GM19452 (cell line): ENCODE results near the gene CHMP4B.
A peak's percentile ranks its signal among the peaks of the same experiment; 100 is the strongest.

Source experiments
- ATAC-seq: cut with Tn5 transposase; IDR thresholded peaks from one replicate; pipeline ENCODE4 v1.9.1; 2021; ENCODE audit not compliant: unreplicated experiment

The CHMP4B gene

GRCh38 chr20:33859751-33860150 lies 48.6 kb downstream of the CHMP4B start:
- no peak for ATAC-seq

DNA sequence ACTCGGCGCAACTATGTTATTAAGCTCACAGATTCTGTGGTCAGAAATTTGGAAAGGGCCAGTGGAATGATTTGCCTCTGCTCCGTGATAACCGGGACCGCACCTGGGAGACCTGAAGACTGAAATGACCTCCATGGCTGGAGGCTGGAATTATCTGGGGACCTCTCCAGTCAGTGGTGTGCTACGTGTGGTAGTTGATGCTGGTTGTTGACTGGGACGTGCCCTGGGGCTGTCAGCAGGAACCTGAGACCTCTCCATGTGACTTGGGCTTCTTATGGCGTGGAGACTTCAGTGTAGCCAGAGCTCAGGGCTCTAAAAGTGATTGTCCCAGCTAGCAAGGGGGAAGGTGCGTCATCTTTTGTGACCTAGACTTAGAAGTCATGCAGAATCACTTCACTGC lies 50.3 kb downstream of the CHMP4B start:
- ATAC-seq, result no peak

DNA sequence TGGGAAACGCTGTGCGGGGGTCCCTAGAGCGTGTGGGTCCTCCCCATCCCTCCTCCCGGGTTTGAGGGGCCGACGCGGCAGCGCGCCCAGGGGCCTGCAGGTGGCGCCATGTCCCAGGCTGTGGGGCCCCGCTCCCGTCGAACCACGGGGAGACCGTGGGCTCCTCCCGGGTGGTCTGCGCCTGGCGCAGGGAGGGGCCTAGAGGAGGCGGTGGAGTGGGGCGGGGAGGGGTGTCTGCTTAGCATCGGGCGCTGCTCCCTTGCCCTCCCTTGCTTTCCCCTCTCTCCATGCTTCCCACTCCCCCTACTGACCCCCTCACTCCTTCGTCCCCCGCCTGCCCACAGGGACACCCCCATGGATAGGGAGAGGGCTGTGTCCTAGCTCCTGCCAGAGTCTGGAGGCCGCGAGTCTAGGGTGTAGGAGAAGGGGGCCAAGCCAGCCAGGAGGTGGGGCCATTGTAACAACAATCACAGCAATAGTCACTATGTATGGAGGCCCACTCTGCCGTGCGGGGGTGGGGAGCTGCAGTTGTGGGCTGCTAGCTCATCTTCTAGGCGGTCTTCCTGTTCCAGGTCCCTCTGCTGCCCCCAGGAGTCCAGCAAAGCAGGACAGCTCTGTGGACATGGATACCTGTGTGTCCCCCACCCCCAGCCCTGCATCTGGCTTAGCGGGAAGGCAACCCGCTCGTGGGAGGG lies 51.7 kb downstream of the CHMP4B start:
- ATAC-seq, result no peak

DNA sequence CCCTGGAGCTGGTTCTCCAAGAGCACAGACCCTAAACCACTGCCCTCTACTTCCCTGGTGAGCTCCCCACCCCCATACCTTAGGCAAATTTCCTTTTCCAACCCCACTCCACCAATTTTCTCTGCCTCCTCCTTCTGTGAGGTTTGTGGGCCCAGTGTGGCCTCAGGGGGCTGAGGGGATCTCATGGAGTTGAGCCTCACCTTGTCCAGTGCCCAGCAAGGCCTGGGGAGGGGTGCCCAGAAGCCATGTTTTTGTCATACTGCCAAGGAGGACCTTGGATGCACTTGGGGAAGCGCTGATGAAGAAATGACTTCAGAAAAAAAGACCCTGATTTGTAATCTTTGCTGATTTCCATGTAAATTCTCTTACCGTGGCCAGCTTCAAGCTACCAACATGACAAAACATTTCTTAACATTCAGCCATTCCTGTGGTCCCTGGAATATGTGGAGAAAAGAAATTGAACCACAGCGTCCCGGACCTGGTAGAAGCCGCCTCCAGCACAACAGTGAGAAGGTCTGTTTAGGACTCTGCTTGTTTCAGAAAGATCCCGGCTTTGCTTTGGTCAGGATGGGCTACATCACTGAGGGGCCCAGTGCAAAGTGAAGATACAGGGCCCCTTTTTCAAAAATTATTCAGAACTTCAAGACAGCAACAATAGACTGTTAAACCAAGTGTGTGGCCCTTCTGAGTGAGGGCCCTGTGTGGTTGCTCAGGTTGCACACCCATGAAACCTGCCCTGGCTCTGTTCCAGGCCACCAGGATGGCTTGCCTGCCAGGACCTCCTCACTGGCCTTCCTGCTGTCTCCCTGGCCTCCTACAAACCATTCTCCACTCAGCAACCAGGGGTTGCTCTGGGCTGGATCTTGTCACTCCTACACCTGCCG lies 52.5 kb downstream of the CHMP4B start:
- no peak for ATAC-seq

GRCh38 chr20:33864324-33864963 lies 53.3 kb downstream of the CHMP4B start:
- ATAC-seq, result no peak

- no peak for ATAC-seq
Measured at GRCh38 chr20:33865761-33866370, 54.7 kb downstream of the CHMP4B start.

GRCh38 chr20:33866398-33867100 lies 55.4 kb downstream of the CHMP4B start:
- ATAC-seq, result no peak

GRCh38 chr20:33868042-33868441 lies 56.9 kb downstream of the CHMP4B start:
- ATAC-seq, result no peak

DNA sequence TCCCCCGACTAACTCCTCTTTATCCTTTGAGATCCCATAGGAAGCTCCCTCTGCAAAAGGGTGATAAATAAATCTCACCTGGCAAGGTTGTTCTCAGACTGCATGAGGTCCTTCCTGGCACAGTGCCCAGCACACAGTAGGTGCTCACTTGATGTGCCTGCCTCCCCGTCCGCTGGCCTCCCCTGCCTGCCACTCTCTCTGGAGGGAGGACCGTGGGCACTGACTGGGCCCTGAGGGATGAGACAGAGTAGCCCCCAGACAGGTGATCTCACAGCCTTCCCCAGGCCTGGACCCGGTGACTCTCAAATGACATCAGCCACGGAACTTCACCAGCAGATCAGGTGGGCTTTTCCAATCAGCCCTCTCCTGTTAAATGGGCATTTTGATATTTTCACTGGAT lies 57.4 kb downstream of the CHMP4B start:
- no peak for ATAC-seq

DNA sequence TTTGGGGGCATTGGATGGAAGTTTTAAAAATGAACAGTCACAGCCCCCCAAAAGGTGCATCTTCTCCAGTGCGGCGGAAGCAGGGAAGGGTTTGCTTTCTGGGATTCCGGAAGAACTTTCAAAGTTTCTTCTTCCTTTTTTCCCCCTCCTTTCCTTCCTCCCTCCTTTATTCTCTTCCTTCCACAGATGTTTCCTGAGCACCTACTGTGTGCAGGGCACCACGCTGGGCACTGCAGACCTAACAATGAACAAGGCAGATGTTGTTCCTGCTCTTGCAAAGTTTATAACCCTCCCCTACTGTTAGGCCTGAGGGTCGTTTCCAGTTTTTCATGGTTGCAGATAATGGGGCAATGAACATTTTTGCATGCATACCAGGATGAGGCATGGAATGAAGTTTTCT lies 58.1 kb downstream of the CHMP4B start:
- no peak for ATAC-seq

DNA sequence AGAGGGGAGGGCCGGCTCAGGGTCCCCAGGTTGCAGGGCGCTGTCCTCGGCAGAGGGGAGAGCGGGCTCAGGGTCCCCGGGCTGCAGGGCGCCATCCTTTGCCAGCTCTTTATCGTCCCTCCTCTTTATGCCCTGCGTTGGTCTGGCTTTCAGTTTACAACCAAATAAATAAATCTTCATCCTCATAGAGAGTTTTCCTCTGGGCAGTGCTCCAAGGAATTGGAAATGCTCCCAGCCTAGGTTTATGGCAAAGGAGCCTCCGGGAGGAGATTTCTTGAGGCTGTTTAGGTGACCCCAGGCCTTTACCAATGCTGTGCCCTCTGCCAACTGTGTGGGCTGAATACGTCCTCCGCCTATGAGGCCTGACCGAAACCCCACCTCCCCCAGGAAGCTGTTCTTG lies 60.2 kb downstream of the CHMP4B start:
- ATAC-seq, result no peak

DNA sequence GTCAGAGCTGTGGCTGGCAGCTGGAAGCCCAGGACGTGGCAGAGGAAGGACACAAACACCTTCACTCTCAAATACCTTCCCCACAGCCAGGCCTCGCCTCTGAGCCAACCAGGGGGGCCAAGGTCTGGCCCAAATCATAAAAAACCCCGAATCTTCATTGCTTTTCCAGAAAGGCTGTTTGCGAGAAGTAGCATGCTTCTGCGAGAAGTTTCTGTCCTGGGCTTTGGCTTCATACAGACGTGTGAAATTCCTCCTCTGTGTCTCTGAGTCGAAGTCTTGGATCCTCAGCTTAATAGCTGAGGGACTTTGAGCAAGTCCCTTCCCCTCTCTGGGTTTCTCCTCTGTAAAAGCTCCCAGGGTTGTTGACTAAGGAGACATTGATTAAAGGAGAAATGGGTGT lies 63.0 kb downstream of the CHMP4B start:
- ATAC-seq, result no peak

GRCh38 chr20:33875055-33875454 lies 63.9 kb downstream of the CHMP4B start:
- no peak for ATAC-seq

GRCh38 chr20:33875534-33876026 lies 64.4 kb downstream of the CHMP4B start:
- no peak for ATAC-seq

DNA sequence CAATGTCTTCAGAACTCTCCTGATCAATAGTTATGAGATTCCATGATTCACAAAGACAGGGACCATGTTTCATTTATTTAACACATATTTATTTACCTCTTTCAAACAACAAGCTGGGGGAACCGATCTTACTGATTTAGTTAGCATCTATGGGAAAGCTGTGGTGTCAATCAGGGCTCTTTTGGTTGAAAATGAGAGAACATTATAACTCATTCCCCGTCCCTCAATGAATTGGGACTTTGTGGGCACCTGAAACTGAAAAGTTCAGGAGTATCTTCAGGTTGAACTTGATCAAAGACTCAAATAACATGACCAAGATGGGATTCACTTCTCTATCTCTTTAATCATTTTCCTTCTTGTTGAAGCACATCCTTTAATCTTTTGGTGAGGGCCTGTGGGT lies 67.4 kb downstream of the CHMP4B start:
- no peak for ATAC-seq

DNA sequence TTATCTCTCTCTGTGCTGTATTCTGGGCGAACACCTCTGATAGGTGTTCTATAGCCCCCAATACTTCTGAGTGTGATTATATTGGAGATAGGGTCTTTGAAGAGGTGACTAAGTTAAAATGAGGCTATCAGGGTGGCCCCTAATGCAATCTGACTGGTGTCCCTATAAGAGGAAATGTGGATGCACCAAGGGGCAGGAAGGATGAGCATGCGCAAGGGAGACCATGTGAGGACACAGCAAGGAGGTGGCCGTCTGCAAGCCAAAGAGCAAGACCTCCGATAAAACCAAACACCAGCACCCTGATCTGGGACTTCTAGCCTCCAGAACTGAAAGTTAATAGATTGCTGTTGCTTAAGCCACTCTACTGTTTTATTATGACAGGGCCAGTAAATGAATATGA lies 69.2 kb downstream of the CHMP4B start:
- no peak for ATAC-seq

- ATAC-seq, result no peak
Measured at GRCh38 chr20:33881989-33882388, 70.8 kb downstream of the CHMP4B start.

DNA sequence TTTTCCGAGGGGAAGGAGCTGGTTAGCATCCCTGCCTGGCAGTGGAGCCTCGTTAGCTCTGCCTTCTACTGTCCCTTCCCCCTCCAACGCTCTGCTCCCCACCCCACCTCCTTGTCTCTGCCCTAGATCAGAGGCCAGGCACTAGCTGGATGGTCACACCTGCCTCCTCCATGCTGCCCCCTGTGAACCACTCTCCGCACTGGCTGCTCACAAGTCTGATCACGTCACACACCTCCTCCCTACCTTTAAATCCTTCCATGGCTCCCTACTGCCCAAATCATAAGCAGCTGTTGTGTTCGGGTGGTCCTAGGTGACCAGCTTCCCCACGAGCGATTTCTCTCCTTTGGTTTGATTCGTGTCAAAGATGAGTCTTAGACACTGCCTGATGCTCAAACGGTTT lies 71.3 kb downstream of the CHMP4B start:
- no peak for ATAC-seq

GRCh38 chr20:33883164-33883563 lies 72.0 kb downstream of the CHMP4B start:
- ATAC-seq, result peak; percentile 67

GRCh38 chr20:33884633-33885032 lies 73.5 kb downstream of the CHMP4B start:
- ATAC-seq, result no peak

DNA sequence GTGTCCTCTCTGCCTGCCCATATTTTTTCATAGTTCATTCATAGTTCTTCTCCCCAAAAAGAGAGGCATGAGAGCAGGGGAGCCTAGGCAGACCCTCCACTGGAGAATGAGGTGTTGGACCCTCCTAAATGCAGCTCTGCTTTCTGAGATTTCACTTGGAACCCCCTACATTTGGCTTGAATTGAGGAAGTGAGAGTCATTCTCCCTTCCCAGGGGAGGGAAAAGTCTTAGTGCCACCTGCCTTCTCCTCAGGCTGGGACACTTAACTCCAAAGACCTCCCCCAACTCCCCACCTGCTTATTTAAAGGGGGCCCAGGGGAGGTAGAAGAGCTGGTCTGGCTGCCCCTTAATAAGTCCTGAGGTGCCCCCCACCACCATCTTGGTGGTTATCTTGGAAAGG lies 78.2 kb downstream of the CHMP4B start:
- ATAC-seq, result no peak
